Stimulated activated CD8-positive, alpha-beta memory T cell treated with anti-CD3 and anti-CD28 coated beads, Interleukin-12 subunit alpha, Interleukin-12 subunit beta, amount 100 ng/mL, for 4 hours (primary cell): ENCODE measurements around the gene MRS2.
A peak's percentile ranks its signal among the peaks of the same experiment; 100 is the strongest.
"Not testable (repeated sequence)": the region's sequence is repeated elsewhere in the genome, so short reads cannot be mapped to it uniquely, and the experiment has no call there.

Experiments used
- DNase-seq: peaks from one replicate; pipeline ENCODE4 v3.0.0-alpha.2; 2020; ENCODE audit warnings: low read depth

The MRS2 gene, protein sequence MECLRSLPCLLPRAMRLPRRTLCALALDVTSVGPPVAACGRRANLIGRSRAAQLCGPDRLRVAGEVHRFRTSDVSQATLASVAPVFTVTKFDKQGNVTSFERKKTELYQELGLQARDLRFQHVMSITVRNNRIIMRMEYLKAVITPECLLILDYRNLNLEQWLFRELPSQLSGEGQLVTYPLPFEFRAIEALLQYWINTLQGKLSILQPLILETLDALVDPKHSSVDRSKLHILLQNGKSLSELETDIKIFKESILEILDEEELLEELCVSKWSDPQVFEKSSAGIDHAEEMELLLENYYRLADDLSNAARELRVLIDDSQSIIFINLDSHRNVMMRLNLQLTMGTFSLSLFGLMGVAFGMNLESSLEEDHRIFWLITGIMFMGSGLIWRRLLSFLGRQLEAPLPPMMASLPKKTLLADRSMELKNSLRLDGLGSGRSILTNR

DNA sequence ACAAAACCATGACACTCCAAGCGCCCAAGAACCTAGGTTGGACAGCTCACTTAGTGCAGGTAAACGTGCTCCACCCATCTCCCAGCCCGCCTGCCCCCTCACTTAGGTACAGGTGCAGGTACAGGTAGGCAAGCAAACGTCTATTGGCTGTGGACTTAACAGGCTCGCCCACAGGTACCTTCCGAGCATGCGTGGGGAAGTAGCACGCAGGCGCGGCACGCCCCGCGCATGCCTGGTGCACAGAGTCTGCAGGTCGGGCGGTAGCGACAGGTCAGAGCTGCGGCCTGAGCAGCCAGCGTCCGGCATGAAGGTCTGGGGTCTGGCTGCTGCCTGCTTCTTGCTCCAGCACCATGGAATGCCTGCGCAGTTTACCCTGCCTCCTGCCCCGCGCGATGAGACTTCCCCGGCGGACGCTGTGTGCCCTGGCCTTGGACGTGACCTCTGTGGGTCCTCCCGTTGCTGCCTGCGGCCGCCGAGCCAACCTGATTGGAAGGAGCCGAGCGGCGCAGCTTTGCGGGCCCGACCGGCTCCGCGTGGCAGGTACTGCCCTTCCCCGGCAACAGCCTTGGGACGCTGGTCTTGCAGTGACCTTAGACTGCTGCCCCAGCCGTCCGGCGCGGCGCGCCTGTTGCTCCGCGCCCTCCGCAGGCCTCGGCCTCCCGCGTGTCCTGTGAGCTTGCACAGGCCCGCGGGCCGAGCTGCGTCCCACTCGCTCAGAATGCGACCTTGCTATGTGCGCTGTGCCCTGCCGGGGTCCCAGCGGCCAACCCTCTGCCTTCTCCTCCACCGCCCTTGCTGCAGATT, at the start of gene MRS2:
Gene MRS2, plus strand, starts transcription at position 240 of the 804 bp plus-strand sequence. Its CDS starts 111 bp downstream, at position 351.
- DNase-seq = peak; percentile 66

DNA sequence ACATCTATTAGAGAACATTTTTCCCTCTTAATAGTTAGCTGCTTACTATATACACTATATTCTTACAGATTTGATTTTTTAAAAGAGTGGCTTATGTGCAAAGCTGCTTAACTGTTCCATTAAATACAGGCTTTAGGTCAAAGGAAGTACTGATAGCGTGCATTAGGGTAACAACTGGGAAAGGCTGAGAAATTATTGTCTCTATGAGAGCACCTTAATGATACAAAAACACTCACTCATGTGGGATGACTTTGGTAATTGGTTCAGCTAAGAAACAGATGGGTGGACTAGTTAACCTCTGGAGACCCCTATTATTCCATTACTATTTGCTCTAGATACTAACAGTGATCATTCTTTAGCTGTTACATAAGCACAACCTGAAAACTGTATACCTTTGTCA, 48.9 kb upstream of the MRS2 start:
- no peak for DNase-seq

DNA sequence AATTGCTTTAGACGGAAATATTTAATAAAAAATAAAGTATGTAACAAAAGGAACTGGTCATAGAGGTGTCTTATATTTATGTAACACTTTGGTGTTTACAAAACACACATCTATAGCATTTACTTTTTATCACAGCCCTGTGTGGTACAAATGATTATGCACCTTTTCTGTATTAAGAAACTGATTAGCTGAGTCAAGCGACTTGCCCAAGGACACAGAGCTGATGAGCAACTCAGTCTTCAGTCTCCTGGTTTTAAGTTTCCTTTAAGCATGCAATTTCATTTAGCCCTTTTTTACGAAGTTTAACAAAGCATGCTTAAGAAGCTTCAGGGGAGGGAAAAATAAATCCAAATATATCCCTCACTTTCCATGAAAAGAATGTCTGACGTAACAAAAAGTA, 47.3 kb upstream of the MRS2 start:
- no peak for DNase-seq

DNA sequence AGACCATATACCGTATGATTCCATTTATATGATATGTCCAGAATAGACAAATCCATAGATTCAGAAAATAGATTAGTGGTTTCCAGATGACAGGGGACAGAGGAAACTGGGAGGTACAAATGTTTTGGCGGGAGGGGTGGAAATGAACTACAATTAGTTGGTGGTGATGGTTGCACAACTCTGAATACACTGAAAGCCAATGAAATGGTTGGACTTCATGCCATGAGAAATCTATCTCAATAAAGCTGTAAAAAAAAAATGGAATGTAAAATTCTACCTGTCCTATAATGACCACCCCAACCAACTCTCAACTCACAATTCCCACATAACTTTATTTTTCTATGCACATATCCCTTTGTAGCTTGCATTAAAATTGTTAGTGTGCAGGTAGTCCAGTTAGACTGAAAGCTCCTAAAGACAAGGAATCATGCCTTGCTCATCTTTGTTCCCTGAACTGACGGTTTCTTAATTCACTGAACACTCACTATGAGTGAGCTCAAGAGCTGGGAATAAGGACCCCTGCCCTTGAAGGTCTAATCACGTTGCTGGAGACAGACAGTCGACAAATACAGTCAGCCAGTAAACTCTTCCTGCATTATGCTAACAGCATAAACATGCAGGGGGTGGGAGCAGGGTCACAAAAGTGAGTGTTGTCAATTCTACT, 46.3 kb upstream of the MRS2 start:
- no peak for DNase-seq

DNA sequence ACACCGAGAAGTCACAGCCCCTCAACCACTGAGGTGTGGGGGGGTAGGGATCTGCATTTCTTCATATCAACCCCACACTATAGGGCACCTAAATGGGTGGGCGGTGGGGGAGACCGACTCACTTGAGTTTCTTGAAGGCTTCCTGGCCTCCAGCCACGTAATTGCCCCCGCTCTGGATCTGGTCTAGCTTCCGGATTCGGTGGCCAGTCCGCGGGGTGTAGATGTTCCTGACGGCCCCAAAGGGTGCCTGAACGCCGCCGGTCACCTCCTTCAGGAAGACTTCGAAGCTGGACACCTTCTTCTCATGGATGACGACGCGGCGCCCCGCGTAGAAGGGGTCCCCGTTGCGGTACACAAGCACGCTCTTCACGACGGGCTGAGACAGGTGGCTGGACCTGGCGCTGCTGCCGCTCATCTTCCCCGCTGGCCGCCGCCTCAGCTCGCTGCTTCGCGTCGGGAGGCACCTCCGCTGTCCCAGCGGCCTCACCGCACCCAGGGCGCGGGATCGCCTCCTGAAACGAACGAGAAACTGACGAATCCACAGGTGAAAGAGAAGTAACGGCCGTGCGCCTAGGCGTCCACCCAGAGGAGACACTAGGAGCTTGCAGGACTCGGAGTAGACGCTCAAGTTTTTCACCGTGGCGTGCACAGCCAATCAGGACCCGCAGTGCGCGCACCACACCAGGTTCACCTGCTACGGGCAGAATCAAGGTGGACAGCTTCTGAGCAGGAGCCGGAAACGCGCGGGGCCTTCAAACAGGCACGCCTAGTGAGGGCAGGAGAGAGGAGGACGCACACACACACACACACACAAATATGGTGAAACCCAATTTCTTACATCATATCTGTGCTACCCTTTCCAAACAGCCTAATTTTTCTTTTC, 45.2 kb upstream of the MRS2 start, which contains the start of gene DCDC2:
Gene DCDC2, minus strand, starts transcription at position 724 of the 883 bp plus-strand sequence. Its CDS starts 309 bp downstream, at position 415.
- DNase-seq = peak; percentile 6

DNA sequence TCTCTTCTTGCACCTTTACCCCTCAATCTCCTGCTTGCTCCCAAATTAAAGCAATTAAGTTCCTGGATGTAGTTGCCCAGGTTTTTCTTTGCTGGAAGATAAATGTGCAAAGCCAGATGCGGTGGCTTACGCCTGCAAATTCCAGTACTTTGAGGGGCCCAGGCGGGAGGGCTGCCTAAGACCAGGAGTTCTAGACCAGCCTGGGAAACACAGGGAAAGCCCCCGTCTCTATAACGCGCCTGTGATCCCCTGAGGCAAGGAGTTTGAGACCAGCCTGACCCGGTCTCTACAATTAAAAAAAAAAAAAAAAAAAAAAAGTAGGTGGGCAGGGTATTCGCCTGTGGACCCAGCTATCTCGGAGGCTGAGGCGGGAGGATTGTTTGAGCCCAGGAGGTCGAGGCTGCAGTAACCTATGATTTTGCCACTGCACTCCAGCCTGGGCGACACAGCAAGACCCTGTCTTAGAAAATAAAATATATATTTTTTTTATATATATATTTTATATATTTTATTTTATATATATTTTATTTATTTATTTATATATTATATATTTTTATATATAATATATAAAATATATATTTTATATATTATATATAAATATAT, 44.4 kb upstream of the MRS2 start:
- DNase-seq = no peak

DNA sequence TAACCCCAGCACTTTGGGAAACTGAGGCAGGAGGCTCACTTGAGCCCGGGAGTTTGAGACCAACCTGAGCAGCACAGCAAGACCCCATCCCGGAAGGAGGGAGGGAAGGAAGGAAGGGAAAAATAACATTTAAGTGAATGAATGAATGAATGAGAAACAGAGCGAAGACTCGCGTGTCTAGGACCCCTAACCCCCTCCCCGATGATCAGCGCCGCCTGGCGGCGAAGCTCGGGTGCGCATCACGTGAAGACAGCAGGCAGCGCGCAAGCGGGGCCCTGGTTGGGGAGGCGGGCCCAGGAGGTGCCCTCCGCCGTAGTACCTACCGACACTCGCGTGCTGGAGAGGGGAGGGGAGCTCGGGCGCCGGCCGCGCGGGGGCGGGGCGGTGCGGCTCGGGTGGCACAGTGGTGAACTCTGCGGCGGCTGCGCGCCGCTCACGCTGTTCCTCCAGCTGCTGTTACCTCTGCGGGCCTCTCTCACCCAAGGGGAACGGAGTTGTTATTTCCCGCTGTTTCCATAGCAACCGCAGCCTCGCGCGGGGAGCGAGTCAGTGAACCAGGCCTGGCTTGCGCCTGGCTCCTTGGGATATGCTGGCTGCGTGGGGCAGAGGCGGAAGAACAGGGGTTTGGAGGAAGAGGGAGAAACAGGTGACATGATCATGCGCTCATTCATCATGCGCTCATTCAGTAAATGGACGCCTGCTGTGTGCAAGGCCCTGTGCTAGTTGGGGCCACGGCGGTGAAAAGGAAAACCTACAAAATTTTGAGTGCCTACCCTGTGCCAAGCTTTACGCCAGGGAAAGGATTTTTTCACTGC, 42.9 kb upstream of the MRS2 start:
- DNase-seq = peak; percentile 59

DNA sequence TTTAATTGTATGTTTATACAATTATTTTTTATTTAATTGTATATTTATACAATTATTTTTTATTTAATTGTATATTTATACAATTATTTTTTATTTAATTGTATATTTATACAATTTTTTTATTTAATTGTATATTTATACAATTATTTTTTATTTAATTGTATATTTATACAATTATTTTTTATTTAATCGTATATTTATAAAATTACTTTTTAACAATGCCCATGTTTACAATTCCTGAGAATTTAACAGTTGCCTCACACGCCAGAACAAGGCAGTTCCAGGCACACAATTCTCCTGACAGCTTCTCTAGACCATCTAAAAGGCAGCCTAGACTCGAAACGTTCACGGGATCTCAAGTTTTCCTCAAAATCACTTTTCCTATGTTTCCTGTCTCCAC, 40.4 kb upstream of the MRS2 start:
- DNase-seq = not testable (repeated sequence)

DNA sequence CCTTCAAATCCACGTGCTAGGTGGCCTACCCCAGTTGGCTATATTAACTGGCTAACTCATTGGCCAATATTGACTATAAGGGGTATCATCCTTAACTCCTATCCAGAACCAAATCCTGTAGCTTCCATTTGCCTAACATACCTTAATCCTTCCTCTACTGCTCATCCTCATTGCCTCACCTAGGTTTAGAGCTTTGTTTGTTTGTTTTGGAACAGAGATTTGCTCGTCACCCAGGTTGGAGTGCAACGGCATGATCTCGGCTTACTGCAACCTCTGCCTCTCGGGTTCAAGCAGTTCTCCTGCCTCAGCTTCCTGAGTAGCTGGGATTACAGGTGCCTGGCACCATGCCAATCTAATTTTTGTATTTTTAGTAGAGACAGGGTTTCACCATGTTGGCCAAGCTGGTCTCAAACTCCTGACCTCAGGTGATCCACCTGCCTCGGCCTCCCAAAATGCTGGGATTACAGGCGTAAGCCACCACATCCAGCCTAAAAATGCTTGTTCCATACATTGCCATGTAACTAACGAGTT, 37.6 kb upstream of the MRS2 start:
- not testable (repeated sequence) for DNase-seq

DNA sequence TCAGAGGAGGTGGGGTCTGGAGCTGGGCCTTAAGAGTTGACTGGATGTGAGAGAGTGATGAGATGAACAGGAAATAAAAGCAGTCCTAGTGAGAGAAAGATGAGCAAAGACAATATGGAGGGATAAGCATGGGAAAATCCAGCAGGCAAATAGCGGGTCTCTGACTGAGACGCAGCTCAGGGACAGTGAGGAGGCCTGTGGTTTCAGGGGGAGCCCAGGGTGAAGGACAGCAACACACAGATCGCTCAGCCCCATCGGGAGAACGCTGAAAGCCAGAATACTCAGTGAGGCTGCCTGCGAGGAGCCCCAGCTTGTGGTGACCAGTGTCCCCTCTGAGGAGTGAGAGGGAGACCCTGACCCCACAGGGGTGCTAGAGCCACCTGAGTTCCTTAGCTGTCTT, 28.1 kb upstream of the MRS2 start:
- no peak for DNase-seq

DNA sequence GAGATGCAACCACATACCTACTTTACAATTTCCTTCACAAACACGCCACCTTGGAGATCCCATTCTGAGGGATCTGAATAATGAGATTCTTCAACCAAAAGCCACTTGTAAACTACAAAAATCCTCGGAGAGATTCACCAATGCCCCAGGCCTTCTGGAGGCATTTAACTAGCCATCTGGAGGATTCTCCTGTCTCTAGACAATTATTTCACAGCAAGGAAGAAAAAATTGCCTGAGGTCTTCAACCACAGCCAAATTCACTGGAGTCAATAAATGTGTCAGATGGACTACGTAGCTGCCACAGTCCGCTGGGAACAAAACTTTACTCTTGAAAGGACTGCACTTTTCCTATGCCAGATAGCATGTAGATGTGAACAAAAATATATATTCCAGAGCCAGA, 25.9 kb upstream of the MRS2 start:
- no peak for DNase-seq

DNA sequence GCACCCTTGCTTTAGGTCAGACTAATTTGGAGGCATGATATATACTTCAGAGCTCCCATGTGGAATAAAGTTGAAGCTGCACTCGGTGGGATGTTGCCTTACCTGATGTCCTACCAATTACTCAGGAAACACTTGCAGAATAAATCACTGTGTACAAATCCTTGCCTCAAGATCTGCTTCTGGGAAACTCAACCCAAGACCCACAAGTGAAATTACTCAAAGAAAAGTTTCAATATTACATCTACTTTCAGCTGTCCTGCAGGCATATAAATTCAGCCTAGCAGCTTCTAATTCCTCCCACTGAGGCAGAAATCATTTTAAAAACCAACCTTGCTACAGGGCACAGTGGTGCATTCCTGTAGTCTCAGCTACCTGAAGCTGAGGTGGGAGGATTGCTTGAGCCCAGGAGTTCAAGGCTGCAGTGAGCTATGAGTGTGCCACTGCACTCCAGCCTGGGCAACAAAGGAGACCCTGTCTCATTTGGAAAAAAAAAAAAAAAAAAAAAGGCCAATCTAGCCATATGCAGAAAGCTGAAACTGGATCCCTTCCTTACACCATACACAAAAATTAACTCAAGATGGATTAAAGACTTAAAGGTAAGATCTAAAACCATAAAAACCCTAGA, 24.2 kb upstream of the MRS2 start:
- no peak for DNase-seq

DNA sequence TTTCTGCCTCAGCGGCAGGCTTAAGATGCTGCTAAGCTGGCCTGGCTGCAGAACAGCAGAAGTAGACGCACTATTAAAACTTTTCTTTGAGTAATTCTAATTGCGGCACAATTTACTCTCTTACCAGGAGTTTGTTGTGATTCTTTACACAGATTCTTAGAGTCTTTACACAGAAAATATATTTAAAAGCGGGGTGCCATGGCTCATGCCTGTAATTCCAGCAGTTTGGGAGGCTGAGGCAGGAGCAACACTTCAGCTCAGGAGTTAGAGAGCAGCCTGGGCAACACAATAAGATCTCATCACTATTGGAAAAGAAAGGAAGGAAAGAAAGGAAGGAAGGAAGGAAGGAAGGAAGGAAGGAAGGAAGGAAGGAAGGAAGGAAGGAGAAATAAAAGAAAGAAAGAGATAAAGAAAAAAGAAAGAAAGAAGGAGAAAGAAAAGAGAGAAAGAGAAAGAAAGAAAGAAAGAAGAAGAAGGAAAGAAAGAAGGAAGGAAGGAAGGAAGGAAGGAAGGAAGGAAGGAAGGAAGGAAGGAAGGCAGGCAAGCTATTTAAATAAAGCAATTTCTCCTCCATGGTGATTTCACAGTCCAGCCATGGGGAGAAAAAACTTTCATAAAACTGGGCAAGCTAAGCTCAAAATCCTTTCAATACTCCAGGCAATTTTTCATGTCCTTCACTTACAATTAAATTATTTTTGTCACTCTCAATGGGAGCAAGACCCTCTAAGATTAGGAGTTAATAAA, 21.1 kb upstream of the MRS2 start:
- DNase-seq = no peak

DNA sequence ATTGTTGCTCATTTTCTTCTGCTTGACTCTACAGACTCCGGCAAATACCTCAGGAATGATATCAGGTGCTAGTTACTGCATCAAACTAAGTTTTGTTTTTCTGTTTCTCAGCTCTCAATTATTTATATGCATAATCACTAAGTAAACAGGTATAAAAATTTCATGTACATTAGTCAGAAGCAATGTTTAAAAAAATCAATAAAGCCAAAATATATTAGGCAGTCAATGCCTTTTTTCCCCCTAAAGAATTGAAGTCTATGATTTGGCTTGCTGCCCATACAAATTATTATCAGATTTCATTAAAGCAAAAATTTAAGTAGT, 20.6 kb upstream of the MRS2 start:
- DNase-seq = no peak

DNA sequence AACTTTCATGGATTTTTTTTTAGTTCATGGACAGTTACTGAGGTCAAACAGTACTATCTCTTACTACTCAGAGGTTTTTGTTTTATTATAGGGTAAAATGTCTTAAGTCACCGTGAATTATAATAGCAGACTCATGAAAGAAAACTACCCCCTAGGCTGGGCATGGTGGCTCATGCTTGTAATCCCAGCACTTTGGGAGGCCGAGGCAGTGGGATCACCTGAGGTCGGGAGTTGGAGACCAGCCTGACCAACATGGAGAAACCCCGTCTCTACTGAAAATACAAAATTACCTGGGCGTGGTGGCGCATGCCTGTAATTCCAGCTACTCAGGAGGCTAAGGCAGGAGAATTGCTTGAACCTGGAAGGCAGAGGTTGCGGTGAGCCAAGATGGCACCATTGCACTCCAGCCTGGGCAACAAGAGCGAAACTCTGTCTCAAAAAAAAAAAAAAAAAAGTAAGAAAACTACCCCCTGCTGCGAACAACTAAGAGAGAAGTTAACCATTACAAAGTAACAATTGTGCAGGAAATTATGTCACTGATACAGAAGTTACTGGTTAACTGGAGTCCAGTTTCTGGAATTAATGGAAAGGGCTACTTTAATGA, 19.7 kb upstream of the MRS2 start:
- DNase-seq = not testable (repeated sequence)

DNA sequence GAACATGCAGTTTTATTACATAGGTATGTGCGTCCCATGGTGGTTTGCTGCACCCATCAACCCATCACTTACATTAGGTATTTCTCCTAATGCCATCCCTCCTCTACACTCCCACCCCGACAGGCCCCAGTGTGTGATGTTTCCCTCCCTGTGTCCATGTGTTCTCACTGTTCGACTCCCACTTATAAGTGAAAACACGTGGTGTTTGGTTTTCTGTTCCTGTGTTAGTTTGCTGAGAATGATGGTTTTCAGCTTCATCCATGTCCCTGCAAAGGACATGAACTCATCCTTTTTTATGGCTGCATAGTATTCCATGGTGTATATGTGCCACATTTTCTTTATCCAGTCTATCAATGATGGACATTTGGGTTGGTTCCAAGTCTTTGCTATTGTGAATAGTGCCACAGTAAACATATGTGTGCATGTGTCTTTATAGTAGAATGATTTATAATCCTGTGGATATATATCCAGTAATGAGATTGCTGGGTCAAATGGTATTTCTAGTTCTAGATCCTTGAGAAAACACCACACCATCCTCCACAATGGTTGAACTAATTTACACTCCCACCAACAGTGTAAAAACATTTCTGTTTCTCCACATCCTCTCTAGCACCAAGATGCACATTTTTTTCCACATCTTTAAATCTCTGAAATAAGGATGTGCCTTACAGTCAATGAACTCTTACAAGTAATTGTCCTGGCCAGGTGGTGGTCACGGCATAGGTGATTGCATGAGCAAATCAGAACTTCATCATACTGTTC, 18.2 kb upstream of the MRS2 start:
- DNase-seq = not testable (repeated sequence)

DNA sequence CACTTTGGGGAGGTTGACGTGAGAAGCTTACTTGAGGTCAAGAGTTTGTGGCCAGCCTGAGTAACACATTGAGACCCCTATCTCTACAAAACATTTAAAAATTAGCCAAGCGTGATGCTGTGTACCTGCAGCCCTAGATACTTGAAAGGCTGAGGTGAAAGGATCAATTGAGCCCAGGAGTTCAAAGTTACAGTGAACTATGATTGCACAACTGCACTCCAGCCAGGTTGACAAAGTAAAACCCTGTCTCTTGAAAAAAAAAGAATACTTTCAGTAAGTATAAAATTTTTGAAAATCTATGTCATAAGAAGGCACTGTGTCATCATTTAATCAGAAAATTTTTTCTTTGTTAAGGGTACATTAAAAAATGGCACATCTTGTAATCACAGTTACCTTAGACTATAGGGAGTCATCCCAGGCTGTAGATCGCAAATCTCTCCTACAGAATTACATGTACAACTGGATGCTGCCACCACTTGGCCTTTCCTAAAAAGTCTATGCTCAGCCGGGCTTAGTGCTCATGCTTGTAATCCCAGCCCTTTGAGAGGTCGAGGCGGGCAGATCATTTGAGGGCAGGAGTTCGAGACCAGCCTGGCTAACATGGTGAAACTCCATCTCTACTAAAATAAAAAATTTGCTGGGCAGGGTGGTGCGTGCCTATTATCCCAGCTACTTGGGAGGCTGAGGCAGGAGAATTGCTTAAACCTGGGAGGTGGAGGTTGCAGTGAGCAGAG, 17.0 kb upstream of the MRS2 start:
- DNase-seq = no peak
